K562 (cell line): ENCODE data around the gene DLX4. TPM values are rescaled to one million over a fixed set of nuclear protein-coding genes. Genes with fewer than 3 reads are reported as not detected.

Experiments
- CBX1 ChIP-seq: sonication (generic); IDR thresholded peaks from 2 replicates; pipeline ENCODE4 v1.6.1; 2016; ENCODE audit warnings: antibody characterized with exemption, low read depth, mild to moderate bottlenecking
- CBX8 ChIP-seq: fragments of 200-600 bp; sonication (generic); IDR thresholded peaks from 2 replicates; pipeline ENCODE4 v1.6.1; 2012; ENCODE audit warnings: borderline replicate concordance, mixed run types, low read depth, mild to moderate bottlenecking, moderate library complexity, mixed read lengths, low read length, control low read depth, inconsistent platforms; ENCODE audit not compliant: poor library complexity, severe bottlenecking; ENCODE audit errors: extremely low read depth
- EP300 ChIP-seq: IDR thresholded peaks from 2 replicates; pipeline ENCODE4 v1.6.1; 2012; ENCODE audit warnings: low read length, improper control_type of control experiment
- FOXJ3 ChIP-seq: sonication (generic); formaldehyde crosslinking; IDR thresholded peaks from 2 replicates; pipeline ENCODE4 v1.4.0; 2020; ENCODE audit warnings: mild to moderate bottlenecking, missing genetic modification reagents
- HDAC6 ChIP-seq: IDR thresholded peaks from 2 replicates; pipeline ENCODE4 v1.6.1; 2012; ENCODE audit warnings: low read depth, mild to moderate bottlenecking, control low read depth, inconsistent platforms, low read length, moderate library complexity
- HNRNPL ChIP-seq: fragments of 200-400 bp; formaldehyde crosslinking; IDR thresholded peaks from 2 replicates; pipeline ENCODE4 v1.6.1; 2017; ENCODE audit warnings: low read depth, mild to moderate bottlenecking, low read length
- PHTF2 ChIP-seq: fragments of 250-450 bp; sonication (Bioruptor Pico); IDR thresholded peaks from 2 replicates; pipeline ENCODE4 v1.5.0; 2021; ENCODE audit warnings: mild to moderate bottlenecking
- SP1 ChIP-seq: sonication (generic); formaldehyde crosslinking; IDR thresholded peaks from 2 replicates; pipeline ENCODE4 v1.8.1; 2022; ENCODE audit warnings: mild to moderate bottlenecking, missing genetic modification reagents
- SREBF2 ChIP-seq: sonication (generic); formaldehyde crosslinking; IDR thresholded peaks from 2 replicates; pipeline ENCODE4 v1.4.0; 2020; ENCODE audit warnings: mild to moderate bottlenecking, missing genetic modification reagents
- SRSF7 ChIP-seq: fragments of 200-400 bp; formaldehyde crosslinking; optimal IDR thresholded peaks from 2 replicates; pipeline ENCODE3; 2017; ENCODE audit warnings: mild to moderate bottlenecking, low read depth, low read length
- ZFX ChIP-seq: sonication (generic); formaldehyde crosslinking; IDR thresholded peaks from 2 replicates; pipeline ENCODE4 v1.8.0; 2022; ENCODE audit warnings: mild to moderate bottlenecking, missing genetic modification reagents, moderate library complexity
- ZKSCAN8 ChIP-seq: fragments of 200-800 bp; sonication (Bioruptor generic); IDR thresholded peaks from 2 replicates; pipeline ENCODE4 v1.6.1; 2016; ENCODE audit warnings: missing genetic modification characterization, missing compliant biosample characterization
- ZNF707 ChIP-seq: fragments of 250-450 bp; sonication (Bioruptor Pico); conservative IDR thresholded peaks from 2 replicates; pipeline ENCODE4 v1.8.0; 2022; ENCODE audit warnings: inconsistent platforms, mild to moderate bottlenecking, moderate library complexity
- polyA plus RNA-seq, 8 experiments: library from polyadenylated mRNA; depleted of rRNA in 4 of 8; stranded (reverse) in 5 of 8; unstranded in 3 of 8; fragments of >200 nt; fragmentation: Nextera tagmentation in 2 of 8; fragmentation: Illumina TruSeq in 1 of 8; extraction: Ambion mirVana in 2 of 8; extraction: Trizol in 1 of 8; gene quantifications; 2 replicates each; pipeline versions ENCODE4 v1.2.1 to v1.2.3, GENCODE V29; 2011 to 2014; ENCODE audit warnings: inconsistent platforms in 1 of 8, missing spikeins in 1 of 8
- total RNA-seq, 7 experiments: library from RNA; depleted of rRNA in 6 of 7; stranded (reverse); fragments of >200 nt in 6 of 7; fragmentation: Illumina TruSeq in 2 of 7; extraction: Trizol in 2 of 7; gene quantifications; 2 replicates each; pipeline versions ENCODE4 v1.2.1 to v1.2.3, GENCODE V29; 2011 to 2021; ENCODE audit warnings: low replicate concordance in 1 of 7
- TF ChIP-seq, protein P1 (sequence below): sonication (generic); formaldehyde crosslinking; IDR thresholded peaks from 2 replicates; pipeline ENCODE4 v1.9.0; 2022; ENCODE audit warnings: mild to moderate bottlenecking, missing genetic modification reagents
- TF ChIP-seq, protein P2 (sequence below): fragments of 450-650 bp; IDR thresholded peaks from 2 replicates; pipeline ENCODE4 v1.6.1; 2016; ENCODE audit warnings: low read depth, mild to moderate bottlenecking, moderate library complexity
- TF ChIP-seq, protein P3 (sequence below), 3 experiments: fragments of 200-800 bp in 1 of 3; fragments of 250-450 bp in 1 of 3; fragments of 450-650 bp in 1 of 3; sonication (Bioruptor Pico) in 1 of 3; sonication (Bioruptor generic) in 1 of 3; formaldehyde crosslinking in 1 of 3; IDR thresholded peaks; 2 replicates each; pipeline versions ENCODE4 v1.6.1 to v1.8.0; 2016 to 2022; ENCODE audit warnings: mild to moderate bottlenecking in 2 of 3, missing genetic modification characterization in 2 of 3, missing compliant biosample characterization in 1 of 3, moderate library complexity in 1 of 3
- TF ChIP-seq, protein P4 (sequence below): IDR thresholded peaks from 2 replicates; pipeline ENCODE4 v1.6.1; 2014; ENCODE audit warnings: antibody characterized with exemption
- TF ChIP-seq, protein P5 (sequence below): conservative IDR thresholded peaks from 2 replicates; pipeline ENCODE4 v1.6.1; 2011; ENCODE audit warnings: low read depth, mild to moderate bottlenecking, low read length; ENCODE audit not compliant: control insufficient read depth
- TF ChIP-seq, protein P6 (sequence below): sonication (generic); formaldehyde crosslinking; IDR thresholded peaks from 2 replicates; pipeline ENCODE4 v1.8.0; 2022; ENCODE audit warnings: missing genetic modification reagents, mild to moderate bottlenecking, borderline replicate concordance

Gene DLX4
- total and polyA plus RNA-seq, 9 of the 15 experiments (the other 6 are each of a cell fraction or from before 2014, with no cell fraction given): 0.15 to 2.2 (median 0.58) TPM

DNA sequence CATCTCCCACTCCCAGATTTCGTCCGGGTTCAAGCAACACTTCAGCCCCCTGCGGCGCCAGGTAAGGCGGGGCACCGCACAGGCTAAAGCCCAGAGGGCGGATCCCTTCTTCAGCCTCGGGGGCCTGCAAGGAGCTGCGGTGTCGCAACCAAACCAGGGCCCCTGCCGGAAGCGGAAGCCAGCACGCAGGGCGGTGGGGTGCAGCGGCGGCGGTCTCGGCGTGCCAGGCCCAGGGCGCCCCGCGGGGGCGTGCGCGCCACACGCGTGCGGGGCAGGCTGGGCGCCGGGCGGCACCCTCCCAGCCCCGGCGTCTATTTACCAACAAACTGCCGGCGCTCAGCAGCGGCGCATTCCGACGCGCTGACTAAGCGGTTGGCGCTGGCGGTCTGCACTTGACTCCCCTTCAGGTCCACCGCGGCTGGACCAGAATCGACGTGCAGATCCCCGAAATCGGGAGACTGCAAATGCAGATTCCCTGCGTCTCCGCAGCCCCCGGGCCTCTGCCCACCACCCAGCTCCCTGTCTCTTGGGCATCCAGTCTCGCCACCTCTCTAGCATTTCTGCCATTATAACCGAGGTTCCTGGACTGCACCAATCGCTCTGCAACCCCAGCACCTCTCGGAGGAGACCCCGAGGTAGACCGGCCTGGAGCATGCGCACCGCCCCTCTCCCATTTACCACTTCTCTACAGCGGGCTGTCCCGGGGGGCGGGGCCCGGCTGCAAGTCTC lies 421 bp upstream of the DLX4 start (continued):
- TF ChIP-seq, protein P1, sequence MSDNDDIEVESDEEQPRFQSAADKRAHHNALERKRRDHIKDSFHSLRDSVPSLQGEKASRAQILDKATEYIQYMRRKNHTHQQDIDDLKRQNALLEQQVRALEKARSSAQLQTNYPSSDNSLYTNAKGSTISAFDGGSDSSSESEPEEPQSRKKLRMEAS (CRISPR knock-in tag): no peak
- TF ChIP-seq PHTF2: no peak
- TF ChIP-seq CBX1: no peak
- no peak for TF ChIP-seq CBX8
- no peak for TF ChIP-seq HDAC6
- no peak for TF ChIP-seq SRSF7
- peak; percentile 36; the same call in 1 of the 2 replicates for TF ChIP-seq SP1 (CRISPR knock-in tag)
- TF ChIP-seq EP300: no peak
- no peak for TF ChIP-seq ZKSCAN8 (CRISPR knock-in tag)
- TF ChIP-seq, protein P2, sequence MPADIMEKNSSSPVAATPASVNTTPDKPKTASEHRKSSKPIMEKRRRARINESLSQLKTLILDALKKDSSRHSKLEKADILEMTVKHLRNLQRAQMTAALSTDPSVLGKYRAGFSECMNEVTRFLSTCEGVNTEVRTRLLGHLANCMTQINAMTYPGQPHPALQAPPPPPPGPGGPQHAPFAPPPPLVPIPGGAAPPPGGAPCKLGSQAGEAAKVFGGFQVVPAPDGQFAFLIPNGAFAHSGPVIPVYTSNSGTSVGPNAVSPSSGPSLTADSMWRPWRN: no peak
- TF ChIP-seq, protein P3, sequence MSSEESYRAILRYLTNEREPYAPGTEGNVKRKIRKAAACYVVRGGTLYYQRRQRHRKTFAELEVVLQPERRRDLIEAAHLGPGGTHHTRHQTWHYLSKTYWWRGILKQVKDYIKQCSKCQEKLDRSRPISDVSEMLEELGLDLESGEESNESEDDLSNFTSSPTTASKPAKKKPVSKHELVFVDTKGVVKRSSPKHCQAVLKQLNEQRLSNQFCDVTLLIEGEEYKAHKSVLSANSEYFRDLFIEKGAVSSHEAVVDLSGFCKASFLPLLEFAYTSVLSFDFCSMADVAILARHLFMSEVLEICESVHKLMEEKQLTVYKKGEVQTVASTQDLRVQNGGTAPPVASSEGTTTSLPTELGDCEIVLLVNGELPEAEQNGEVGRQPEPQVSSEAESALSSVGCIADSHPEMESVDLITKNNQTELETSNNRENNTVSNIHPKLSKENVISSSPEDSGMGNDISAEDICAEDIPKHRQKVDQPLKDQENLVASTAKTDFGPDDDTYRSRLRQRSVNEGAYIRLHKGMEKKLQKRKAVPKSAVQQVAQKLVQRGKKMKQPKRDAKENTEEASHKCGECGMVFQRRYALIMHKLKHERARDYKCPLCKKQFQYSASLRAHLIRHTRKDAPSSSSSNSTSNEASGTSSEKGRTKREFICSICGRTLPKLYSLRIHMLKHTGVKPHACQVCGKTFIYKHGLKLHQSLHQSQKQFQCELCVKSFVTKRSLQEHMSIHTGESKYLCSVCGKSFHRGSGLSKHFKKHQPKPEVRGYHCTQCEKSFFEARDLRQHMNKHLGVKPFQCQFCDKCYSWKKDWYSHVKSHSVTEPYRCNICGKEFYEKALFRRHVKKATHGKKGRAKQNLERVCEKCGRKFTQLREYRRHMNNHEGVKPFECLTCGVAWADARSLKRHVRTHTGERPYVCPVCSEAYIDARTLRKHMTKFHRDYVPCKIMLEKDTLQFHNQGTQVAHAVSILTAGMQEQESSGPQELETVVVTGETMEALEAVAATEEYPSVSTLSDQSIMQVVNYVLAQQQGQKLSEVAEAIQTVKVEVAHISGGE (CRISPR knock-in tag; IDR thresholded peaks at IDR 0.05): peak; percentile 76 to 94 (median 81); a peak in 5 of 6 replicates
- TF ChIP-seq, protein P4, sequence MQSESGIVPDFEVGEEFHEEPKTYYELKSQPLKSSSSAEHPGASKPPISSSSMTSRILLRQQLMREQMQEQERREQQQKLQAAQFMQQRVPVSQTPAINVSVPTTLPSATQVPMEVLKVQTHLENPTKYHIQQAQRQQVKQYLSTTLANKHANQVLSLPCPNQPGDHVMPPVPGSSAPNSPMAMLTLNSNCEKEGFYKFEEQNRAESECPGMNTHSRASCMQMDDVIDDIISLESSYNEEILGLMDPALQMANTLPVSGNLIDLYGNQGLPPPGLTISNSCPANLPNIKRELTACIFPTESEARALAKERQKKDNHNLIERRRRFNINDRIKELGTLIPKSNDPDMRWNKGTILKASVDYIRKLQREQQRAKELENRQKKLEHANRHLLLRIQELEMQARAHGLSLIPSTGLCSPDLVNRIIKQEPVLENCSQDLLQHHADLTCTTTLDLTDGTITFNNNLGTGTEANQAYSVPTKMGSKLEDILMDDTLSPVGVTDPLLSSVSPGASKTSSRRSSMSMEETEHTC: no peak
- no peak for TF ChIP-seq ZNF707 (CRISPR knock-in tag)
- TF ChIP-seq, protein P5, sequence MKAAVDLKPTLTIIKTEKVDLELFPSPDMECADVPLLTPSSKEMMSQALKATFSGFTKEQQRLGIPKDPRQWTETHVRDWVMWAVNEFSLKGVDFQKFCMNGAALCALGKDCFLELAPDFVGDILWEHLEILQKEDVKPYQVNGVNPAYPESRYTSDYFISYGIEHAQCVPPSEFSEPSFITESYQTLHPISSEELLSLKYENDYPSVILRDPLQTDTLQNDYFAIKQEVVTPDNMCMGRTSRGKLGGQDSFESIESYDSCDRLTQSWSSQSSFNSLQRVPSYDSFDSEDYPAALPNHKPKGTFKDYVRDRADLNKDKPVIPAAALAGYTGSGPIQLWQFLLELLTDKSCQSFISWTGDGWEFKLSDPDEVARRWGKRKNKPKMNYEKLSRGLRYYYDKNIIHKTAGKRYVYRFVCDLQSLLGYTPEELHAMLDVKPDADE: 0 out of 2 replicates have a peak, but pooled peaks have one; percentile 27
- peak; percentile 23; the same call in 1 of the 2 replicates for TF ChIP-seq ZFX (CRISPR knock-in tag)
- no peak for TF ChIP-seq SREBF2 (CRISPR knock-in tag)
- TF ChIP-seq FOXJ3 (CRISPR knock-in tag): no peak
- TF ChIP-seq, protein P6, sequence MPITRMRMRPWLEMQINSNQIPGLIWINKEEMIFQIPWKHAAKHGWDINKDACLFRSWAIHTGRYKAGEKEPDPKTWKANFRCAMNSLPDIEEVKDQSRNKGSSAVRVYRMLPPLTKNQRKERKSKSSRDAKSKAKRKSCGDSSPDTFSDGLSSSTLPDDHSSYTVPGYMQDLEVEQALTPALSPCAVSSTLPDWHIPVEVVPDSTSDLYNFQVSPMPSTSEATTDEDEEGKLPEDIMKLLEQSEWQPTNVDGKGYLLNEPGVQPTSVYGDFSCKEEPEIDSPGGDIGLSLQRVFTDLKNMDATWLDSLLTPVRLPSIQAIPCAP: no peak
- TF ChIP-seq HNRNPL: peak; percentile 26; the same call in 1 of the 2 replicates
